HepG2 (cell line): ENCODE data around the gene EEIG1. TPM values are rescaled to one million over a fixed set of nuclear protein-coding genes. Genes with fewer than 3 reads are reported as not detected.

ENCODE experiments used
- CEBPG ChIP-seq: IDR thresholded peaks from 2 replicates; pipeline ENCODE4 v1.6.1; 2016
- DRAP1 ChIP-seq: IDR thresholded peaks from 2 replicates; pipeline ENCODE4 v1.6.1; 2016; ENCODE audit warnings: missing genetic modification reagents, missing compliant biosample characterization
- EEA1 ChIP-seq: sonication (generic); formaldehyde crosslinking; IDR thresholded peaks from 2 replicates; pipeline ENCODE4 v1.5.1; 2020; ENCODE audit warnings: mild to moderate bottlenecking, missing genetic modification reagents, borderline replicate concordance
- FOXJ3 ChIP-seq: sonication (generic); formaldehyde crosslinking; IDR thresholded peaks from 2 replicates; pipeline ENCODE4 v1.4.0; 2020; ENCODE audit warnings: missing genetic modification reagents, mild to moderate bottlenecking, borderline replicate concordance
- GMEB2 ChIP-seq: IDR thresholded peaks from 2 replicates; pipeline ENCODE4 v1.6.1; 2016; ENCODE audit warnings: missing biosample characterization, missing genetic modification reagents, low read depth
- ISX ChIP-seq: sonication (generic); formaldehyde crosslinking; conservative IDR thresholded peaks from 2 replicates; pipeline ENCODE4 v1.5.0; 2020; ENCODE audit warnings: missing genetic modification reagents
- MATR3 ChIP-seq: sonication (generic); formaldehyde crosslinking; IDR thresholded peaks from 2 replicates; pipeline ENCODE4 v1.4.0; 2020; ENCODE audit warnings: missing genetic modification reagents
- MTA1 ChIP-seq: sonication (generic); formaldehyde crosslinking; IDR thresholded peaks from 2 replicates; pipeline ENCODE4 v1.4.0; 2020; ENCODE audit warnings: missing genetic modification reagents, mild to moderate bottlenecking, borderline replicate concordance
- NFIB ChIP-seq: sonication (generic); formaldehyde crosslinking; IDR thresholded peaks from 2 replicates; pipeline ENCODE4 v1.9.0; 2021; ENCODE audit warnings: missing genetic modification reagents, mild to moderate bottlenecking, borderline replicate concordance
- NR2F6 ChIP-seq, 2 experiments: IDR thresholded peaks; 2 replicates each; pipeline ENCODE4 v1.6.1; 2016; ENCODE audit warnings: antibody characterized with exemption in 1 of 2, mild to moderate bottlenecking in 1 of 2
- PRMT3 ChIP-seq: sonication (generic); formaldehyde crosslinking; IDR thresholded peaks from 2 replicates; pipeline ENCODE4 v1.8.1; 2022; ENCODE audit warnings: low read depth, mild to moderate bottlenecking, moderate library complexity, missing genetic modification reagents, borderline replicate concordance
- REL ChIP-seq: sonication (generic); formaldehyde crosslinking; conservative IDR thresholded peaks from 2 replicates; pipeline ENCODE4 v1.8.0; 2022; ENCODE audit warnings: mild to moderate bottlenecking, missing genetic modification reagents, moderate library complexity
- SNAI1 ChIP-seq: sonication (generic); formaldehyde crosslinking; IDR thresholded peaks from 2 replicates; pipeline ENCODE4 v1.5.0; 2020; ENCODE audit warnings: mild to moderate bottlenecking, missing genetic modification reagents, borderline replicate concordance
- SUZ12 ChIP-seq: fragments of 150-350 bp; IDR thresholded peaks from 2 replicates; pipeline ENCODE4 v1.6.1; 2014; ENCODE audit warnings: low read depth, low read length
- TRIM24 ChIP-seq: sonication (generic); formaldehyde crosslinking; IDR thresholded peaks from 2 replicates; pipeline ENCODE4 v1.8.0; 2022; ENCODE audit warnings: mild to moderate bottlenecking, missing genetic modification reagents
- YEATS2 ChIP-seq: sonication (generic); formaldehyde crosslinking; IDR thresholded peaks from 2 replicates; pipeline ENCODE4 v1.4.0; 2020; ENCODE audit warnings: missing genetic modification reagents, borderline replicate concordance
- YEATS4 ChIP-seq: sonication (generic); formaldehyde crosslinking; IDR thresholded peaks from 2 replicates; pipeline ENCODE4 v1.4.0; 2020; ENCODE audit warnings: missing genetic modification reagents, borderline replicate concordance
- ZBTB37 ChIP-seq: sonication (generic); formaldehyde crosslinking; IDR thresholded peaks from 2 replicates; pipeline ENCODE4 v1.4.0; 2020; ENCODE audit warnings: mild to moderate bottlenecking, missing genetic modification reagents
- ZFP62 ChIP-seq: sonication (generic); formaldehyde crosslinking; IDR thresholded peaks from 2 replicates; pipeline ENCODE4 v1.4.0; 2020; ENCODE audit warnings: missing genetic modification reagents
- ZNF354B ChIP-seq: sonication (generic); formaldehyde crosslinking; IDR thresholded peaks from 2 replicates; pipeline ENCODE4 v1.8.0; 2022; ENCODE audit warnings: mild to moderate bottlenecking, missing genetic modification reagents
- ZNF564 ChIP-seq: sonication (generic); formaldehyde crosslinking; IDR thresholded peaks from 2 replicates; pipeline ENCODE4 v1.8.1; 2023; ENCODE audit warnings: mild to moderate bottlenecking, missing genetic modification reagents
- ZNF605 ChIP-seq: sonication (generic); formaldehyde crosslinking; IDR thresholded peaks from 2 replicates; pipeline ENCODE4 v1.8.0; 2022; ENCODE audit warnings: mild to moderate bottlenecking, missing genetic modification reagents
- ZNF7 ChIP-seq: IDR thresholded peaks from 2 replicates; pipeline ENCODE4 v1.6.1; 2016; ENCODE audit warnings: missing biosample characterization, missing genetic modification reagents
- ZNF704 ChIP-seq: sonication (generic); formaldehyde crosslinking; IDR thresholded peaks from 2 replicates; pipeline ENCODE4 v1.8.1; 2023; ENCODE audit warnings: mild to moderate bottlenecking, inconsistent platforms, moderate library complexity, missing genetic modification reagents, borderline replicate concordance
- ZNF782 ChIP-seq: sonication (generic); formaldehyde crosslinking; IDR thresholded peaks from 2 replicates; pipeline ENCODE4 v1.4.0; 2020; ENCODE audit warnings: missing genetic modification reagents, mild to moderate bottlenecking, borderline replicate concordance
- ZNF784 ChIP-seq: sonication (generic); formaldehyde crosslinking; IDR thresholded peaks from 2 replicates; pipeline ENCODE4 v1.5.1; 2020; ENCODE audit warnings: missing genetic modification reagents, mild to moderate bottlenecking, borderline replicate concordance
- polyA plus RNA-seq, 8 experiments: library from polyadenylated mRNA; depleted of rRNA in 3 of 8; stranded (reverse) in 7 of 8; unstranded in 1 of 8; fragments of >200 nt; fragmentation: Illumina TruSeq in 4 of 8; extraction: Trizol in 4 of 8; gene quantifications; 2 replicates each; pipeline versions ENCODE4 v1.2.1 to v1.2.3, GENCODE V29; 2011 to 2016; ENCODE audit warnings: low read depth in 4 of 8, missing spikeins in 1 of 8, mixed read lengths in 1 of 8; ENCODE audit not compliant: insufficient read depth in 1 of 8
- total RNA-seq, 5 experiments: library from RNA; depleted of rRNA; stranded (reverse); fragments of >200 nt; fragmentation: Illumina TruSeq; extraction: Trizol; gene quantifications; 2 replicates each; pipeline ENCODE4 v1.2.3, GENCODE V29; 2016; ENCODE audit warnings: low read depth in 1 of 5

The EEIG1 gene
- total and polyA plus RNA-seq, 2 of the 13 experiments (the other 11 are each of a cell fraction or from before 2014, with no cell fraction given): 16.6 to 25.2 TPM

GRCh38 chr9:127979333-127980059, 1.3 kb downstream of the EEIG1 start (continued):
- TF ChIP-seq TRIM24 (no peak), SUZ12 (no peak), ZFP62 (CRISPR knock-in tag) (no peak), CEBPG (CRISPR knock-in tag) (peak; percentile 52; the same call in 1 of the 2 replicates), MATR3 (CRISPR knock-in tag) (no peak), DRAP1 (CRISPR knock-in tag) (no peak), FOXJ3 (CRISPR knock-in tag) (no peak), REL (CRISPR knock-in tag) (no peak), YEATS2 (no peak), ZNF7 (CRISPR knock-in tag) (no peak), SNAI1 (CRISPR knock-in tag) (no peak), GMEB2 (CRISPR knock-in tag) (no peak), YEATS4 (CRISPR knock-in tag) (no peak), ZNF784 (CRISPR knock-in tag) (no peak), ZNF605 (CRISPR knock-in tag) (peak; percentile 40; the same call in 1 of the 2 replicates), NFIB (CRISPR knock-in tag) (peak; percentile 86; the same call in 1 of the 2 replicates), EEA1 (CRISPR knock-in tag) (no peak), ZNF782 (CRISPR knock-in tag) (0 out of 2 replicates have a peak, but pooled peaks have one; percentile 55), NR2F6 (IDR thresholded peaks at IDR 0.05) (no peak), NR2F6 (CRISPR knock-in tag; IDR thresholded peaks at IDR 0.05) (no peak), ZNF704 (CRISPR knock-in tag) (no peak; the same call in 1 of the 2 replicates), MTA1 (CRISPR knock-in tag) (0 out of 2 replicates have a peak, but pooled peaks have one; percentile 9), ZNF564 (CRISPR knock-in tag) (0 out of 2 replicates have a peak, but pooled peaks have one; percentile 12), ZBTB37 (CRISPR knock-in tag) (no peak), ZNF354B (CRISPR knock-in tag) (no peak), PRMT3 (CRISPR knock-in tag) (no peak), ISX (CRISPR knock-in tag) (no peak)
